GM21367 (cell line): ENCODE results near the gene SRRM3.
A peak's percentile ranks its signal among the peaks of the same experiment; 100 is the strongest.
"Not testable (repeated sequence)": the region's sequence is repeated elsewhere in the genome, so short reads cannot be mapped to it uniquely, and the experiment has no call there.

ENCODE experiments used
- ATAC-seq: cut with Tn5 transposase; IDR thresholded peaks from one replicate; pipeline ENCODE4 v1.9.1; 2021; ENCODE audit not compliant: unreplicated experiment

Gene SRRM3

GRCh38 chr7:76285604-76286374 is 84.1 kb downstream of the SRRM3 start:
- no peak for ATAC-seq

- no peak for ATAC-seq
Observed at GRCh38 chr7:76286842-76287403, 85.2 kb downstream of the SRRM3 start.

DNA sequence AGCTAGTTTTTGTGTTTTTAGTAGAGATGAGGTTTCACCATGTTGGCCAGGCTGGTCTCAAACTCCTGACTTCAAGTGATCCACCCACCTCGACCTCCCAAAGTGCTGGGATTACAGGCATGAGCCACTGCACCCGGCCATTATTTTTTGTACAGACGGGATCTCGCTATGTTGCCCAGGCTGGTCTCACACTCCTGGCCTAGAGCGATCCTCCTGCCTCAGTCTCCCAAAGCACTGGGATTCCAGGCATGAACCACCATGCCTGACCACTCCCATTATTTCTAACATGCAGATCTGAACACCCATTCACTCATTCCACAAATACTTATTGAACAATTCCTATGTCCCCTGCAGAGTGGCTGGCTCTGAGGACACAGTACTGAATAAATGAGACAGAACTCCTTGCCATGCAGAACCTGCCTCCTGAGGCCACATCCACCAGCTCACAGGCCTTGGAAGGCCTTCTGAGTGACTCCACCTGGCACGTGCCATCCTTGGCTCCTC is 89.2 kb downstream of the SRRM3 start:
- not testable (repeated sequence) for ATAC-seq

DNA sequence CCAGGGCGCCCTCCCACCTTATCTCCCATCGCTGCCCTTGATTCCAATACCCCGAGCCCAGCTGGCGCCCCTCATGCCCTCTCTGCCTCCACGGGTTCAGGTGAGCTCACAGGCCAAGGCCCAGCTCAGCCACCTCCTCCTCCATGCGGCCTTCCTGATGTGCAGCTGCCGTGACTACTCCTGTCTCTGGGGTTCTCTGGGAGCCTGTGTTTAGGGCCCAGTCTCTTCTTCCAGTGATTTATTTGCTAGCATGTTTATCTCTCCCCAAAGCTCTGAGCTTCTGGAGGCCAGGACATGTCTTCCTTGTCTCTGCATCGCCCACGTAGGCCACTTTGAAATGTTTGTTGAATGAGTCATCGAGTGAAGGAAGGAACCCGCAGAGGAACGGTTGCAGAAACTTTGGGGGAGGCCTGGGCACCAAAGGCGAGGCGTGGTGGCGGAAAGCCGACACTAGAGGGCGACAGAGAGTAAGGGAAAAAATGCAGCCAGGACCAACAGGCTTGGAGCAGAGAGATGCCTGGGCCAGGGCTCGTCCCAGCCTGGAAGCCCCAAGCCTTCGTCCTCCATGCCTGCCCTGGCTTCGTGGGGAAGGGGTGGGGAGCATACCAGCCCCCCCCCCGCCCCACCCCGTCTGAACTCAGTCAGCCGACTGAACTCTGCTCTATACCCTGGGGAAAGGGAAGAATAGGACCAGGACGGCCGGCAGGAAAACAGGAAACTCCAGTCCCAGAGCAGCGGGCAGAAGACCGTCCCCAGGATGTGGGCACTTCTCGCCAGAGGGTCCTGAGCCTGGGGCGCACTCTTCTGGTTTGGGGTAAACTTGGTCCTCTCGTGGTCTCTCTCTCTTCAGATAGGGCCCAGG is 89.9 kb downstream of the SRRM3 start:
- ATAC-seq: peak; percentile 58

DNA sequence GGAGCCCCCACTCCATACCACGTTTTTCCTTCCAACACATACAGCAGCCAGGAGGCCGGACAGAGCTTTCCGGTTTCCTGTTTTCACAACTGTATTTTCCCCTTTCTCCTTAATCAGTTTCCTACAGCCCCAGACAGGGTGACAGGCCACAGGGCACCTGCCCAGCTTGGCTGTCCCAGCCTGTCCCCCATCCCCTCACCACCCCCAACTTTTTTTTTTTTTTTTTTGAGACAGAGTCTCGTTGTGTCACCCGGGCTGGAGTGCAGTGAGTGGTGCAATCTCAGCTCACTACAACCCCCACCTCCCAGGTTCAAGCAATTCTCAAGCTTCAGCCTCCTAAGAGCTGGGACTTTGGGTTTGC is 90.5 kb downstream of the SRRM3 start:
- ATAC-seq: no peak

- ATAC-seq: not testable (repeated sequence)
Observed at GRCh38 chr7:76292911-76293310, 91.2 kb downstream of the SRRM3 start.

DNA sequence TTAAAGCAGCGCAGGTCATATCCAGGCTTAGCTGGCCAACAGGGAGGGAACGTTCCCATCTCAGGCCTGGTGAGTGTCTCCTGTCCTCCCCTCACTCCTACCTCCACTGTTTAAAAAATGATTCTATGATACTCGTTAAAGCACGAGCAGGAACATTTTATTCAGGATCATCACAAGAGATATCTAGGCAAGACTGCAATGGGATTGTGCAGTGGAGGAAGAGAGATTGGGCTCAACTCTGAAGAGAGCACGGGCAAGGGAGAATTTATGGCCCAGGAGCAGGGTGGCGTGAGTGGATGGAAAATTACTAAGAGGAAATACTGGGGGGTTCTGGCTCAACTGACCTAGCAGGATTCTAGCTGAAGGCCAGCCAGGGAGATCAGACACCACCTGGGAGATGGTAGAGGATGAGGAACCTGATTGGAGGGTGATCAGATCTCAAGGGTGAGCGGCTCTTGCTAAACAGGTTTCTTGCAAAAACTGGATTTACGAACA is 91.8 kb downstream of the SRRM3 start:
- ATAC-seq: no peak

DNA sequence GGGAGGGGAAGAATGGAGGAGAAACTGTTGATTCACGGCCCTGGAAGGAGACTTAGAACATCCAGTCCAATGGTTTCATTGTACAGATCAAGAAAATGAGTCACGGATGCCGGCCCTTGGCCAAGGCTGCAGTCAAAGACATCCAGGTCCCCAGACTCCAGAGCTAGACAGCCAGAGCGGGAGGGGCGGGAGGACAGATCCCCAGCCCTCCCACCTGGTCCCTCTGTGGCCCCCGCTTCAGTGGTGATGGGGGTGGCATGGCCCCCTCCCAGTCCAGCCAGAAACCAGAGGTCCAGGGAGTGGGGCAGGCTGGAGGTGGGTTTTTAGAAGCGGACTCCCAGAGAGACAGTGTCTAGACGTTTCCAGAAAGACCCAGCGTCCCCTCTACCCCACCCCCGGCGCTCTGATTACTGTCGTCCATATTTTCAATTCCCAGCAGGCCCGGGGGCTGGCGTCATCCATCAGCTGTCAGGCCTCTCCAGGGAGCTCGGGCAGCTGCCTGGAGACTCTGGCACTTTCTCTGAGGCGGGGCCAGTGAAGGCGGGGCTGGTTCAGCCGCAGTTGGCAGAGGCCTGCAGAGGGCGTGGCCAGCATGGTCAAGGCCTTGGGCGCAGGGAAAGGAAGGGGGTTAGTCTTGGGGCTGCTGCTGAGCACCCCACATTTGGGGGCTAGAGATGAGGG is 92.8 kb downstream of the SRRM3 start:
- ATAC-seq: no peak

DNA sequence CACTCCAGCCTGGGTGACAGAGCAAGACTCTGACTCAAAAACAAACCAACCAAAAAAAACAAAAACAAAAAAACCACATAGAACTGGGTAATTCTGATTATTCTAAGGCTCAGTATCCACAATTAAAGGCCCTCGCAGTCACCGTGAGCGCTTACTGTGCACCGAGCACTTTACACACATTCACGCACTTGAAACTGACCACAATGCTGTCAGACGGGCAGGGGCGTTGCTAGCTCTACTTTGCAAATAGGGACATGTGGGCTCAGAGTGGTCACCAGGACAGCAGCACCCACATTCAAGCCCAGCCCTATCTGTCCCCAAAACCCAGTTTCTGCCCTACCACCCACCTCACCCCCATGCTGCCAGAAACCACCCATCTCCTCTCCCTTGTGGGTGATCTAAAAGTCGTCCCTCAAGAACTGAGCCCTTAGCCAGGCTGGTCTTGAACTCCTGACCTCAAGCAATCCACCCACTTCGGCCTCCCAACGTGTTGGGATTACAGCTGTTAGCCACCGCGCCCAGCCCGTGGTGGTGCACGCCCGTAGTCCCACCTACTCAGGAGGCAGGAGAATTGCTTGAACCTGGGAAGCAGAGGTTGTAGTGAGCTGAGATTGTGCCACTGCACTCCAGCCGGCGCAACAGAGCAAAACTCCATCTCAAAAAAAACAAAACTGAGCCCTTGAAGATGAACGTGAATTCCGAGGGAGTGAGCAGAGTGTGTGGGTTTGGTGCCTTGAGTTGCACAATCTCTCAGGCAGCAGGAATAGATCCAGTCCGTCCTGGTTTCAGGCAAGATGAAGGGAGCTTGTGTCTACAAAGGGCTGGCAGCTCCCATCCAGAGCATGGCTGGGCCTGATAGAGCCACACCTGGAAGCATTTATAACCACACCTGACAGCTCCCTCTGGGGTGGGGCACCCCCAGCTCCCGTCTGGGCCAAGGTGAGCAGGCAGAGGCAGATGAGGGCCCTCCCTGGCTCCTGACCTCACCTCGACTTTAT is 95.3 kb downstream of the SRRM3 start:
- no peak for ATAC-seq

DNA sequence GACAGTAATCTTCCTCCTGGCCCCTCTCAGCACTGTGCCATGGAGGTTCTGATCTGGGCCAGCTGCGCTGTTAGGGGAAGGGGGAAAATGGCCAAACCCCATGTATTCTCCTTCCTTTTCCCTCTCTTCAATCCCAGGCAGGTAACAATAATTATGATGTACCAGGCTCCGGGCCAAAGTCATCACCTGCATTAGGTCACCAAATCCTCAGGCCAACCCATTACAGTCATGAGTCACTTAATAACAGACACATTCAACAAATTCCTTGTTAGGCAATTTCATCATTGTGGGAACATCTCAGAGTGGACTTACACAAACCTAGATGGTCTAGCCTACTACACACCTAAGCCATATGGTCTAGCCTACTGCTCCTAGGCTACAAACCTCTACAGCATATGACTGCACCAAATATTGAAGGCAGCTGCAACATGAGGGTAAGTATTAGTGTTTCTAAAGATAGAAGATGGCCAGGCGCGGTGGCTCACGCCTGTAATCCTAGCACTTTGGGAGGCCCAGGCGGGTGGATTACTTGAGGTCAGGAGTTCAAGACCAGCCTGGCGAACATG is 98.6 kb downstream of the SRRM3 start:
- ATAC-seq: no peak

- no peak for ATAC-seq
Observed at GRCh38 chr7:76301000-76301399, 99.3 kb downstream of the SRRM3 start.

DNA sequence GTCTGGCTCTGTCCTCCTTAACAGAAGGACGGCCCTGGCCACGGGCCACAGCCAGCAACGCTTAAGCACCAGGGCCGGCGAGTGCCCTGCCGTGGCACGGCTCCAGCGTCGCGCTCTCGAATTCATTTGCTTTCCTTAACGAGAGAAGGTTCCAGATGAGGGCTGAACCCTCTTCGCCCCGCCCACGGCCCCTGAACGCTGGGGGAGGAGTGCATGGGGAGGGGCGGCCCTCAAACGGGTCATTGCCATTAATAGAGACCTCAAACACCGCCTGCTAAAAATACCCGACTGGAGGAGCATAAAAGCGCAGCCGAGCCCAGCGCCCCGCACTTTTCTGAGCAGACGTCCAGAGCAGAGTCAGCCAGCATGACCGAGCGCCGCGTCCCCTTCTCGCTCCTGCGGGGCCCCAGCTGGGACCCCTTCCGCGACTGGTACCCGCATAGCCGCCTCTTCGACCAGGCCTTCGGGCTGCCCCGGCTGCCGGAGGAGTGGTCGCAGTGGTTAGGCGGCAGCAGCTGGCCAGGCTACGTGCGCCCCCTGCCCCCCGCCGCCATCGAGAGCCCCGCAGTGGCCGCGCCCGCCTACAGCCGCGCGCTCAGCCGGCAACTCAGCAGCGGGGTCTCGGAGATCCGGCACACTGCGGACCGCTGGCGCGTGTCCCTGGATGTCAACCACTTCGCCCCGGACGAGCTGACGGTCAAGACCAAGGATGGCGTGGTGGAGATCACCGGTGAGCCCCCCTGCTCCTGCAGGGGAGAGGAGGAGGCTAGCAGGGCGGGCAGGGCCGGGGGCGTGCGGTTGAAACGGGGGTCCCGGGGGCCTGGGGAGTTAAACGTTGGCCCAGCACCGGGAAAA is 100.9 kb downstream of the SRRM3 start, which contains the start of gene HSPB1:
TSS of gene HSPB1 (plus strand) at position 327 of the 855 bp plus-strand sequence. CDS start at position 367, 40 bp downstream.
- ATAC-seq: peak; percentile 50

DNA sequence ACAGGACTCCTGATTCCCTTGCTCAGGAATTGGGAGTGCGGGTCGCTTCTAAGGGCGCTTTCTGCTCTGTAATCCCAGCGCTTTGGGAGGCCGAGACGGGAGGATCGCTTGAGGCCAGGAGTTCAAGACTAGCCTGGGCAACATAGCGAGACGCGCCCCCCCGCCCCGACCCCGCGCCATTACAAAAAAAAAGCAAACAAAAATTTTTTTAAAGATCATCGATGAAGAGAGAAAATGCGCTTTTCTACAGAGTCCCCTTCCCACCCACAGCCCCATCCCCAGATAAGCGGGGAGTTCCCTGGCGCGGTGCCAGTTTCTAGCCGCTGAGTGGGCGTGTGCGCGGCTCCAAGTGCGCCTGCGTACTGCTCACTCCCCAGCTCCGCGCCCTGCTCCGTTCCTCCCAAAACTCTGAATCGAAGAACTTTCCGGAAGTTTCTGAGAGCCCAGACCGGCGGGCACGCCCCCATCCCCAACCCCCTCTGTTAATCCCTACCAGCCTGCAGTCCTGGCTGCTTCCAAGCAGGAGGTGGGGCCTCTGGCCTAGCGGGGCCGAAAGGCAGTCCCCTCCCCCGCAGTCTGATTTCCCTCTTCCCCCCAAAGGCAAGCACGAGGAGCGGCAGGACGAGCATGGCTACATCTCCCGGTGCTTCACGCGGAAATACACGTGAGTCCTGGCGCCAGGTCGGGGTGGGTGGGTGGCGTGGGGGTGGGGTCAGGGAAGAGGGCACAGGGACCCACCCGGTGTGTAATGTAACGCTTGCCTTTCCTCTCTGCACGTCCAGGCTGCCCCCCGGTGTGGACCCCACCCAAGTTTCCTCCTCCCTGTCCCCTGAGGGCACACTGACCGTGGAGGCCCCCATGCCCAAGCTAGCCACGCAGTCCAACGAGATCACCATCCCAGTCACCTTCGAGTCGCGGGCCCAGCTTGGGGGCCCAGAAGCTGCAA is 101.8 kb downstream of the SRRM3 start:
- no peak for ATAC-seq

GRCh38 chr7:76304888-76305375 is 103.2 kb downstream of the SRRM3 start:
- no peak for ATAC-seq

DNA sequence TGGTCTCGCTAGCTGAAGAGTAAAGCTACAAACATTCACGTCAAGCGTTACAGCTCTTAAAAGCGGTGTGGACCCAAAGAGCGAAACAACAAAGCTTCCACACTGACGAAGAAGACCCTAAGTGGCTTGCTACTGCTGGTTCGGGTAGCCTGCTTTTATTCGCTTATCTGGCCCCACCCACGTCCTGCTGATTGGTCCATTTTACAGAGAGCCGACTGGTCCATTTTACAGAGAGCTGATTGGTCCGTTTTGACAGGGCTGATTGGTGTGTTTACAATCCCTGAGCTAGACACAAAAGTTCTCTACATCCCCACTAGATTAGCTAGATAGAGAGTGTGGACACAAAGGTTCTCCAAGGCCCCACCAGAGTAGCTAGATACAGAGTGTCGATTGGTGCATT is 107.2 kb downstream of the SRRM3 start:
- not testable (repeated sequence) for ATAC-seq

DNA sequence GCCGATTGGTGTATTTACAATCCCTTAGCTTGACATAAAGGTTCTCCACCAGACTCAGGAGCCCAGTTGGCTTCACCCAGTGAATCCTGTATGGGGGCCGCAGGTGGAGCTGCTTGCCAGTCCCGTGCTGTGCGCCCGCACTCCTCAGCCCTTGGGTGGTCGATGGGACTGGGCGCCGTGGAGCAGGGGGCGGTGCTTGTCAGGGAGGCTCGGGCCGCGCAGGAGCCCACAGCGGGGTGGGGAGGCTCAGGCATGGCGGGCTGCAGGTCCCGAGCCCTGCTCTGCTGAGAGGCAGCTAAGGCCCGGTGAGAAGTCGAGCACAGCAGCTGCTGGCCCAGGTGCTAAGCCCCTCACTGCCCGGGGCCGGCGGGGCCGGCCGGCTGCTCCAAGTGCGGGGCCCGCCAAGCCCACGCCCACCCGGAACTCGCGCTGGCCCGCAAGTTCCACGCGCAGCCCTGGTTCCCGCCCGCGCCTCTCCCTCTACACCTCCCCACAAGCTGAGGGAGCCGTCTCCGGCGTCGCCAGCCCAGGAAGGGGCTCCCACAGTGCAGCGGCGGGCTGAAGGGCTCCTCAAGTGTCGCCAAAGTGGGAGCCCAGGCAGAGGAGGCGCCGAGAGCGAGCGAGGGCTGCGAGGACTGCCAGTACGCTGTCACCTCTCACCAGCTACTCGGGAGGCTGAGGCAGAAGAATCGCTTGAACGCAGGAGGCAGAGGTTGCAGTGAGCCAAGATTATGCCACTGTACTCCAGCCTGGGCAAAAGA is 107.8 kb downstream of the SRRM3 start:
- ATAC-seq: not testable (repeated sequence)
